Breast epithelium (tissue), 4 donors: Measurements from ENCODE around the gene PBX4. TPM values are rescaled to one million over a fixed set of nuclear protein-coding genes. Genes with fewer than 3 reads are reported as not detected.

Source experiments
- DNase-seq, 2 donors: peaks; one replicate each; pipeline ENCODE4 v3.0.0-alpha.2; 2019; ENCODE audit warnings: low spot score in 2 of 2
- H3K27ac ChIP-seq, 2 donors: fragments of 200-600 bp; sonication (generic) in 1 of 2; one replicate each; pipeline ENCODE4 v1.5.1; 2016 to 2019; ENCODE audit warnings: mild to moderate bottlenecking in 1 of 2
- H3K27me3 ChIP-seq, 2 donors: fragments of 200-600 bp; sonication (generic) in 1 of 2; one replicate each; pipeline versions ENCODE4 v1.5.1 to v1.6.0; 2017 to 2019; ENCODE audit warnings: control low read depth in 1 of 2, mild to moderate bottlenecking in 1 of 2
- H3K36me3 ChIP-seq: fragments of 200-600 bp; one replicate; pipeline ENCODE4 v1.5.1; 2019
- H3K4me1 ChIP-seq, 2 donors: fragments of 200-600 bp; sonication (generic); one replicate each; pipeline ENCODE4 v1.5.1; 2016 to 2019; ENCODE audit warnings: control low read depth in 1 of 2
- H3K4me3 ChIP-seq, 3 donors: fragments of 200-600 bp; sonication (generic); 1 replicate in 2 of 3; 2 replicates in 1 of 3; pipeline ENCODE4 v1.5.1; 2016 to 2019; ENCODE audit warnings: mild to moderate bottlenecking in 3 of 3, moderate library complexity in 2 of 3
- H3K9me3 ChIP-seq, 2 donors: fragments of 200-600 bp; sonication (generic) in 1 of 2; one replicate each; pipeline ENCODE4 v1.5.1; 2016 to 2019; ENCODE audit warnings: control low read depth in 1 of 2
- POLR2A ChIP-seq: fragments of 450-650 bp; IDR thresholded peaks from one replicate; pipeline ENCODE4 v1.6.1; 2016; ENCODE audit warnings: antibody characterized with exemption, mild to moderate bottlenecking, moderate library complexity
- POLR2AphosphoS5 ChIP-seq, 3 donors: sonication (generic); formaldehyde crosslinking; IDR thresholded peaks; one replicate each; pipeline ENCODE4 v1.6.1; 2017; ENCODE audit warnings: antibody characterized with exemption in 3 of 3
- intact Hi-C: fragments of 100-400 bp; cut with DNase I; formaldehyde crosslinking; loops from one replicate; pipeline ENCODE4 v1.15.1; 2023; ENCODE audit warnings: low total_unique reads
- total RNA-seq, 3 donors: library from RNA; depleted of rRNA; stranded (reverse); fragments of >200 nt; gene quantifications; one replicate each; pipeline ENCODE4 v1.1.0, GENCODE V29; 2016
- TF ChIP-seq, protein P1 (sequence below), 3 donors: fragments of 450-650 bp; IDR thresholded peaks; one replicate each; pipeline ENCODE4 v1.5.1; 2016 to 2017; ENCODE audit warnings: antibody characterized with exemption in 3 of 3, mild to moderate bottlenecking in 3 of 3, moderate library complexity in 3 of 3

The PBX4 gene
- total RNA-seq, 3 donors from 2014 or later = 3.4 to 5.9 (median 5.6) TPM

DNA sequence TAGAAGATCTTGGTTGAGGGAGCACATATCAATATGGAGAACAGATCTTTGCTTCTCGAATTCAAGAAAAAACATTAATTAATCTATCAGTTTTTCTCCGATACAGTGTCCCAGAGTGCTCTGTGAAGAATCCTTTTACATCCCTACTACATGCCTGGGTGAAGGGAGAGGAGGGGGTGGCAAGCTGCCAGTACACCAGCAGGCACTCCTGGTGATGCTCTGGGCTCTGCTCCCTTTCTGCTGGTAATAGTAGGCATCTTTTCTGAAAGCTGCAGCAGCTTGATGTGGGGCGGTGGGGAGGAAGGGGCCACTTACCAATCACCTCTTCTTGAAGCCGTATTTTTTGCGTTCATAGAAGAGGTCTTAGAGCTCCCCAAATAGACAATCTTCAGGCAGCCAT, 30.7 kb downstream of the PBX4 start:
- Histone ChIP-seq H3K36me3 (no peaks in the 10 kb centered on the region), H3K9me3 (no peaks in the 10 kb centered on the region), H3K27ac (no peak overlapping the region), H3K4me3 (no peak overlapping the region), H3K27me3 (no peaks in the 10 kb centered on the region), H3K4me1 (peaks cover 6 to 7% of the 10 kb centered on the region in 2 donors)
- TF ChIP-seq, protein P1, sequence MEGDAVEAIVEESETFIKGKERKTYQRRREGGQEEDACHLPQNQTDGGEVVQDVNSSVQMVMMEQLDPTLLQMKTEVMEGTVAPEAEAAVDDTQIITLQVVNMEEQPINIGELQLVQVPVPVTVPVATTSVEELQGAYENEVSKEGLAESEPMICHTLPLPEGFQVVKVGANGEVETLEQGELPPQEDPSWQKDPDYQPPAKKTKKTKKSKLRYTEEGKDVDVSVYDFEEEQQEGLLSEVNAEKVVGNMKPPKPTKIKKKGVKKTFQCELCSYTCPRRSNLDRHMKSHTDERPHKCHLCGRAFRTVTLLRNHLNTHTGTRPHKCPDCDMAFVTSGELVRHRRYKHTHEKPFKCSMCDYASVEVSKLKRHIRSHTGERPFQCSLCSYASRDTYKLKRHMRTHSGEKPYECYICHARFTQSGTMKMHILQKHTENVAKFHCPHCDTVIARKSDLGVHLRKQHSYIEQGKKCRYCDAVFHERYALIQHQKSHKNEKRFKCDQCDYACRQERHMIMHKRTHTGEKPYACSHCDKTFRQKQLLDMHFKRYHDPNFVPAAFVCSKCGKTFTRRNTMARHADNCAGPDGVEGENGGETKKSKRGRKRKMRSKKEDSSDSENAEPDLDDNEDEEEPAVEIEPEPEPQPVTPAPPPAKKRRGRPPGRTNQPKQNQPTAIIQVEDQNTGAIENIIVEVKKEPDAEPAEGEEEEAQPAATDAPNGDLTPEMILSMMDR (IDR thresholded peaks at IDR 0.05) = no peak
- TF ChIP-seq POLR2AphosphoS5 (IDR thresholded peaks at IDR 0.05) (no peak), POLR2A (no peak)
- DNase-seq = no peak
- intact Hi-C loops = no loop called here

- intact Hi-C loops = no loop called here
- Histone ChIP-seq H3K27me3 (no peaks in the 10 kb centered on the region), H3K9me3 (no peaks in the 10 kb centered on the region), H3K36me3 (no peaks in the 10 kb centered on the region), H3K4me1 (no peaks in the 10 kb centered on the region), H3K4me3 (no peak overlapping the region), H3K27ac (no peak overlapping the region)
- no peak for TF ChIP-seq POLR2AphosphoS5 (IDR thresholded peaks at IDR 0.05)
- TF ChIP-seq, protein P1 (IDR thresholded peaks at IDR 0.05) = no peak
- TF ChIP-seq POLR2A = no peak
- DNase-seq = no peak
Observed at GRCh38 chr19:19584356-19584755, 34.1 kb downstream of the PBX4 start.

DNA sequence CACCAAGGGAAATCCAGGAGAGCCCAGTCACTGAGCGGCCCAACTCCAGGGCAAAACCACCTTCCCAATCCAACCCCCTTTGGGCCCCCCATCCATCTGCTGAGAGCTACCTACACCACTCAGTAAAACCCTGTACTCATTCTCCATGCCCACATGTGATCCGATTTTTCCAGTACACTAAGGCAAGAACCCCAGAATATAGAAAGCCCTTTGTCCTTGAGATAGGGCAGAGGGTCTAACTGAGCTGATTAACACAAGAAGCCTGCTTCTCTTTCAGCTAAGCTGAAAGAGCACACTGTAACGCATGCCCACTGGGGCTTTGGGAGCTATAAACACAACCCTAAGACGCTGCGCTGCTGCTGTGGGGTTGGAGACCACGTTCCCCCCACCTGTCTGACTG, 36.0 kb downstream of the PBX4 start:
- Histone ChIP-seq H3K27ac (no peak overlapping the region), H3K4me1 (no peaks in the 10 kb centered on the region), H3K4me3 (no peak overlapping the region), H3K27me3 (no peaks in the 10 kb centered on the region), H3K36me3 (no peaks in the 10 kb centered on the region), H3K9me3 (peaks cover 0 to 3% of the 10 kb centered on the region in 2 donors)
- no peak for DNase-seq
- no peak for TF ChIP-seq POLR2AphosphoS5 (IDR thresholded peaks at IDR 0.05)
- no peak for TF ChIP-seq POLR2A
- TF ChIP-seq, protein P1 (IDR thresholded peaks at IDR 0.05) = no peak
- intact Hi-C loops = no loop called here

- H3K4me3 ChIP-seq = no peak overlapping the region
- no peak for DNase-seq
- H3K27ac ChIP-seq = no peak overlapping the region
- no peaks in the 10 kb centered on the region for H3K36me3 ChIP-seq
- H3K27me3 ChIP-seq = no peaks in the 10 kb centered on the region
- H3K9me3 ChIP-seq = peaks cover 0 to 3% of the 10 kb centered on the region in 2 donors
- intact Hi-C loops = no loop called here
- H3K4me1 ChIP-seq = no peaks in the 10 kb centered on the region
- TF ChIP-seq POLR2A = no peak
- no peak for TF ChIP-seq POLR2AphosphoS5 (IDR thresholded peaks at IDR 0.05)
- TF ChIP-seq, protein P1 (IDR thresholded peaks at IDR 0.05) = no peak
Observed at GRCh38 chr19:19581391-19581790, 37.1 kb downstream of the PBX4 start.

GRCh38 chr19:19580418-19580817, 38.1 kb downstream of the PBX4 start:
- H3K4me3 ChIP-seq = no peak overlapping the region
- TF ChIP-seq, protein P1 (IDR thresholded peaks at IDR 0.05) = no peak
- TF ChIP-seq POLR2A = no peak
- TF ChIP-seq POLR2AphosphoS5 (IDR thresholded peaks at IDR 0.05) = no peak
- H3K36me3 ChIP-seq = no peaks in the 10 kb centered on the region
- DNase-seq = no peak
- H3K4me1 ChIP-seq = no peaks in the 10 kb centered on the region
- no peaks in the 10 kb centered on the region for H3K27me3 ChIP-seq
- H3K27ac ChIP-seq = no peak overlapping the region
- intact Hi-C loops = no loop called here
- H3K9me3 ChIP-seq = peaks cover 0 to 3% of the 10 kb centered on the region in 2 donors
